ENCODE measurements around the gene PPP1R11. TPM values are rescaled to one million over a fixed set of nuclear protein-coding genes. Genes with fewer than 3 reads are reported as not detected.

PPP1R11 gene
- polyA plus RNA-seq, 10 donors: 27.5 to 40.1 (median 33.5) TPM

Other genes with a start within 250 kb of the PPP1R11 start
- gene HLA-G, start 239.4 kb upstream of the PPP1R11 start, polyA plus RNA-seq (ENCODE audit: insufficient read length in 10 of 10): 1 to 10 TPM; 1.4 to 7.8 (median 5.4) TPM
- 100 to 1,000 TPM in 7 of 10 donors, 10 to 100 TPM in 3; 60.0 to 190 (median 107) TPM for gene HLA-A, start 124.7 kb upstream of the PPP1R11 start, polyA plus RNA-seq (ENCODE audit: insufficient read length in 10 of 10)
- 10 to 100 TPM; 18.9 to 33.5 (median 23.3) TPM for gene POLR1H, start 5.9 kb upstream of the PPP1R11 start, polyA plus RNA-seq (ENCODE audit: insufficient read length in 10 of 10)
- gene RNF39, start 8.6 kb downstream of the PPP1R11 start, polyA plus RNA-seq (ENCODE audit: insufficient read length in 10 of 10): 1 to 10 TPM in 2 of 10 donors, under 1 TPM in 8; 0.43 to 1.4 (median 0.58) TPM
- gene TRIM31, start 45.9 kb downstream of the PPP1R11 start, polyA plus RNA-seq (ENCODE audit: insufficient read length in 10 of 10): under 1 TPM in 3 of 10 donors, not detected in 7; 0.16 to 0.38 (median 0.37) TPM
- gene TRIM40, start 68.9 kb downstream of the PPP1R11 start, polyA plus RNA-seq (ENCODE audit: insufficient read length in 10 of 10): not detected
- gene TRIM10, start 94.0 kb downstream of the PPP1R11 start, polyA plus RNA-seq (ENCODE audit: insufficient read length in 10 of 10): 1 to 10 TPM in 1 of 10 donors, under 1 TPM in 9; 0.31 to 1.9 (median 0.61) TPM
- not detected for gene TRIM15, start 96.3 kb downstream of the PPP1R11 start, polyA plus RNA-seq (ENCODE audit: insufficient read length in 10 of 10)
- gene TRIM26, start 146.2 kb downstream of the PPP1R11 start, polyA plus RNA-seq (ENCODE audit: insufficient read length in 10 of 10): 10 to 100 TPM; 12.7 to 18.9 (median 14.2) TPM

All from muscle of back (tissue), 10 donors.